ENCODE data around the gene ZNF177. TPM values are rescaled to one million over a fixed set of nuclear protein-coding genes. Genes with fewer than 3 reads are reported as not detected.
"Not testable (repeated sequence)": the region's sequence is repeated elsewhere in the genome, so short reads cannot be mapped to it uniquely, and the experiment has no call there.

ZNF177 gene
- total RNA-seq: 1 to 10 TPM; 2.9 to 8.3 (median 3.6) TPM

DNA sequence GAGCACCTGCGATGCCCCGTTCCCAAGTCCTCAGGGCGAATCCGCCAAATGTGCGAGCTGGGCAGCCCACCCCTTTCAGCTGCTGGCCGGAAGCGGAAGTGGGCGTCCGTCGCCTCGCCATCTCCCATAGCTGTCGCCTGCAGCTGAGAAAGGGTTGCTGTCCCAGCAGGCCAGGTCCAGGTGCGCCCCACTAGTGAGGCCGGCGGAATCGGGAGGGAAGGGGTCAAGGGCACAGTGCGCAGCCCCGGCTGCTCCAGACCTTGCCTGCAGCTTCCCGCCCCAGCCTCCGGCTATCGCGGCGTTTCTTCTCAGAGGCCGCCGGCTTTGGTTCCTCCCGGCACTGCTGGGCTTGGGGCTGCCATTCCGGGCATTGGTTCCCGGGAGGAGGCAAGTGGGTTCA lies at the start of gene ZNF177:
TSS of gene ZNF177 (plus strand) at position 109 of the 400 bp plus-strand sequence. CDS start 15,299 bp downstream, outside the sequence.
- no peak for DNase-seq (ENCODE audit: low spot score in 2 of 2)
- intact Hi-C loops (cut with DNase I; ENCODE audit: low total_unique reads): no loop called here
- H3K4me3 ChIP-seq: peak within 1 kb of the TSS in 1 of 3 donors; percentile 10
- H3K4me1 ChIP-seq: no peaks in the 10 kb centered on the region
- H3K36me3 ChIP-seq: peaks cover 5% of the 10 kb centered on the region
- no peak within 1 kb of the TSS for H3K27ac ChIP-seq
- H3K9me3 ChIP-seq: peaks cover 74 to 97% of the 10 kb centered on the region in 2 donors
- no peaks in the 10 kb centered on the region for H3K27me3 ChIP-seq
- no peak for TF ChIP-seq POLR2A (IDR thresholded peaks at IDR 0.05)
- TF ChIP-seq POLR2AphosphoS5 (IDR thresholded peaks at IDR 0.05): no peak
- TF ChIP-seq, protein P1, sequence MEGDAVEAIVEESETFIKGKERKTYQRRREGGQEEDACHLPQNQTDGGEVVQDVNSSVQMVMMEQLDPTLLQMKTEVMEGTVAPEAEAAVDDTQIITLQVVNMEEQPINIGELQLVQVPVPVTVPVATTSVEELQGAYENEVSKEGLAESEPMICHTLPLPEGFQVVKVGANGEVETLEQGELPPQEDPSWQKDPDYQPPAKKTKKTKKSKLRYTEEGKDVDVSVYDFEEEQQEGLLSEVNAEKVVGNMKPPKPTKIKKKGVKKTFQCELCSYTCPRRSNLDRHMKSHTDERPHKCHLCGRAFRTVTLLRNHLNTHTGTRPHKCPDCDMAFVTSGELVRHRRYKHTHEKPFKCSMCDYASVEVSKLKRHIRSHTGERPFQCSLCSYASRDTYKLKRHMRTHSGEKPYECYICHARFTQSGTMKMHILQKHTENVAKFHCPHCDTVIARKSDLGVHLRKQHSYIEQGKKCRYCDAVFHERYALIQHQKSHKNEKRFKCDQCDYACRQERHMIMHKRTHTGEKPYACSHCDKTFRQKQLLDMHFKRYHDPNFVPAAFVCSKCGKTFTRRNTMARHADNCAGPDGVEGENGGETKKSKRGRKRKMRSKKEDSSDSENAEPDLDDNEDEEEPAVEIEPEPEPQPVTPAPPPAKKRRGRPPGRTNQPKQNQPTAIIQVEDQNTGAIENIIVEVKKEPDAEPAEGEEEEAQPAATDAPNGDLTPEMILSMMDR (IDR thresholded peaks at IDR 0.05): no peak

DNA sequence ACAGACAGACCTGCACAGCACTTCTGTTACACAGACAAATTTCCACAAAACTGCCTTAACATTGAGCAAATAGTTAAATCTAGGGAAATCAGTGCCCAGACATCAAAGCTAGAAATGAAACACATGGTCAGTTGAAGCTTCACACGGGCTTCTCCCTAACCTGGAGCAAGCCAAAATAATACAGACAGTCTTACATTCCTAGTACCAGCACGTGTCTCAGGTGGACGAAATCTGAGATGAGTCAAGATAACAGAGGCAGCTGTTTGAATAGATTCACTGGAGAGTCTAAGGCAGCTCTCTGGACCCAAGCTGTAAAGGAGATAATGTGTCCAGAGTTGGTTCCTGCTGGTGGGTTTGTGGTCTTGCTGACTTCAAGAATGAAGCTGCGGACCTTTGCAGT lies 49.1 kb upstream of the ZNF177 start:
- H3K4me3 ChIP-seq: no peak overlapping the region
- H3K9me3 ChIP-seq: no peaks in the 10 kb centered on the region
- no peak for DNase-seq (ENCODE audit: low spot score in 2 of 2)
- H3K27ac ChIP-seq: no peak overlapping the region
- H3K4me1 ChIP-seq: no peaks in the 10 kb centered on the region
- intact Hi-C loops (cut with DNase I; ENCODE audit: low total_unique reads): no loop called here
- no peaks in the 10 kb centered on the region for H3K36me3 ChIP-seq
- no peaks in the 10 kb centered on the region for H3K27me3 ChIP-seq
- TF ChIP-seq, protein P1 (IDR thresholded peaks at IDR 0.05): no peak
- TF ChIP-seq POLR2A (IDR thresholded peaks at IDR 0.05) (no peak), POLR2AphosphoS5 (IDR thresholded peaks at IDR 0.05) (no peak)

DNA sequence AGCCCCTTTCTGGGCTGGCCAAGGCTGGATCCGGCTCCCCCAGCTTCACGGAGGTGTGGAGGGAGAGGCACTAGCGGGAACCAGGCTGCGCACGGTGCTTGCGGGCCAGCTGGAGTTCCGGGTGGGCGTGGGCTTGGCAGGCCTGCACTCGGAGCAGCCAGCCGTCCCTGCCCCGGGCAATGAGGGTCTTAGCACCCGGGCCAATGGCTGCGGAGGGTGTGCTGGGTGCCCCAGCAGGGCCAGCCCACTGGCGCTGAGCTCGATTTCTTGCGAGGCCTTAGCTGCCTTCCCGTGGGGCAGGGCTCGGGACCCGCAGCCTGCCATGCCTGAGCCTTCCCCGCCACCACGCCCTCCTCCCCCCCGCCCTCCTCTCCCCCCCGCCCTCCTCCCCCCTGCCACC lies 41.5 kb upstream of the ZNF177 start:
- Histone ChIP-seq H3K27ac (no peak overlapping the region), H3K27me3 (no peaks in the 10 kb centered on the region), H3K9me3 (peaks cover 4 to 12% of the 10 kb centered on the region in 2 donors), H3K36me3 (no peaks in the 10 kb centered on the region), H3K4me3 (no peak overlapping the region), H3K4me1 (no peaks in the 10 kb centered on the region)
- TF ChIP-seq, protein P1 (IDR thresholded peaks at IDR 0.05): no peak
- TF ChIP-seq POLR2A (IDR thresholded peaks at IDR 0.05): no peak
- no peak for TF ChIP-seq POLR2AphosphoS5 (IDR thresholded peaks at IDR 0.05)
- DNase-seq (ENCODE audit: low spot score in 2 of 2): no peak
- intact Hi-C loops (cut with DNase I; ENCODE audit: low total_unique reads): no loop called here

DNA sequence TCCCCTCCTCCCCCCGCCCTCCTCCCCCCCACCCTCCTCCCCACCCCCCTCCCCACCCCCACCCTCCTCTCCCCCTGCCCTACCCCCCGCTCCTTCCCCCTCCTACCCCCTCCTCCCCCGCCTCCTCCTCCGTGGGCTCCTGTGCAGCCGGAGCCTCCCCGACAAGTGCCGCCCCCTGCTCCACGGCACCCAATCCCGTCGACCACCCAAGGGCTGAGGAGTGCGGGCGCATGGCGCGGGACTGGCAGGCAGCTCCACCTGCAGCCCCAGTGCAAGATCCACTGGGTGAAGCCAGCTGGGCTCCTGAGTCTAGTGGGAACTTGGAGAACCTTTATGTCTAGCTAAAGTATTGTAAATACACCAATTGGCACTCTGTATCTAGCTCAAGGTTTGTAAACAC lies 41.1 kb upstream of the ZNF177 start:
- H3K9me3 ChIP-seq: peaks cover 4 to 16% of the 10 kb centered on the region in 2 donors
- H3K4me3 ChIP-seq; H3K4me1 ChIP-seq; DNase-seq (ENCODE audit: low spot score in 2 of 2); H3K36me3 ChIP-seq; H3K27ac ChIP-seq; intact Hi-C loops (cut with DNase I; ENCODE audit: low total_unique reads); H3K27me3 ChIP-seq: not testable (repeated sequence)

DNA sequence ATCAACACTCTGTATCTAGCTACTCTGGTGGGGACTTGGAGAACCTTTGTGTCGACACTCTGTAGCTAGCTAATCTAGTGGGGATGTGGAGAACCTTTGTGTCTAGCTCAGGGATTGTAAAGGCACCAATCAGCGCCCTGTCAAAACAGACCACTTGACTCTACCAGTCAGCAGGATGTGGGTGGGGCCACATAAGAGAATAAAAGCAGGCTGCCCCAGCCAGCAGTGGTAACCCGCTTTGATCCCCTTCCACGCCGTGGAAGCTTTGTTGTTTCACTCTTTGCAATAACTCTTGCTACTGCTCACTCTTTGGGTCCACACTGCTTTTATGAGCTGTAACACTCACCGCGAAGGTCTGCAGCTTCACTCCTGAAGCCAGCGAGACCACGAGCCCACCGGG lies 40.6 kb upstream of the ZNF177 start:
- H3K27ac ChIP-seq; DNase-seq (ENCODE audit: low spot score in 2 of 2); H3K4me1 ChIP-seq; H3K4me3 ChIP-seq; H3K27me3 ChIP-seq; H3K36me3 ChIP-seq; intact Hi-C loops (cut with DNase I; ENCODE audit: low total_unique reads): not testable (repeated sequence)
- H3K9me3 ChIP-seq: peaks cover 5 to 20% of the 10 kb centered on the region in 2 donors

DNA sequence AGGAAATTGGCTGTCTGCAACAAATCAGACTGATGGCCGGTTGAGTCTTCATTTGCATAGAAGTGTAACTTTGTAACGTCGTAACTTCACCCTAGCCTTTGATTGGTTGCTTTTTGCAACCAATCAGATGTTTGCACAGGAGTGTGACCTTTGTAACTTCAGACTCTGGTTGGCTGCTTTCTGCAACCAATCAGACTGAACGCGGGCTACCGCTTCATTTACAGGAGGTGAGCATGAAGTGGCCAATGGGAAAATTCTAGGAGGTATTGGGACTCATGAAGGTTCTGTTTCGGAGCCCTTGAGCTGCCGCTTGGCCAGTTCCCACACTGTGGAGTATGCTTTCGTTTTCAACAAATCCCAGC lies 39.3 kb upstream of the ZNF177 start:
- TF ChIP-seq POLR2A (IDR thresholded peaks at IDR 0.05) (no peak), POLR2AphosphoS5 (IDR thresholded peaks at IDR 0.05) (no peak)
- TF ChIP-seq, protein P1 (IDR thresholded peaks at IDR 0.05): no peak
- H3K4me3 ChIP-seq: peak overlapping the region; percentile 72 to 89 (median 86)
- no peaks in the 10 kb centered on the region for H3K4me1 ChIP-seq
- peak overlapping the region; percentile 91 to 94 for H3K27ac ChIP-seq
- H3K36me3 ChIP-seq: no peaks in the 10 kb centered on the region
- intact Hi-C loops (cut with DNase I; ENCODE audit: low total_unique reads): no loop called here
- H3K27me3 ChIP-seq: no peaks in the 10 kb centered on the region
- DNase-seq (ENCODE audit: low spot score in 2 of 2): peak in 1 of 2 donors; percentile 54
- H3K9me3 ChIP-seq: peaks cover 17 to 34% of the 10 kb centered on the region in 2 donors

Measured in breast epithelium (tissue), 4 donors.